Cardiac muscle cell (in vitro differentiated cells and primary cell): ENCODE results near the gene MTMR12. TPM values are rescaled to one million over a fixed set of nuclear protein-coding genes. Genes with fewer than 3 reads are reported as not detected.
A peak's percentile ranks its signal among the peaks of the same experiment; 100 is the strongest.

Experiments used
- DNase-seq, 2 donors: peaks; one replicate each; pipeline versions ENCODE4 v3.0.0 to v3.0.0-alpha.2; 2010 to 2017; ENCODE audit warnings: low read depth in 1 of 2, low spot score in 1 of 2
- H3K27ac ChIP-seq: fragments of 200-600 bp; sonication (generic); 2 replicates; pipeline ENCODE4 v1.5.1; 2016
- H3K27me3 ChIP-seq: fragments of 200-600 bp; sonication (generic); 2 replicates; pipeline ENCODE4 v1.6.0; 2016; ENCODE audit warnings: control low read depth
- H3K36me3 ChIP-seq: fragments of 200-600 bp; sonication (generic); 2 replicates; pipeline ENCODE4 v1.5.1; 2016; ENCODE audit warnings: control low read depth
- H3K4me1 ChIP-seq: fragments of 200-600 bp; sonication (generic); 2 replicates; pipeline ENCODE4 v1.8.1; 2017; ENCODE audit warnings: low read depth, mild to moderate bottlenecking, mixed run types
- H3K4me3 ChIP-seq: fragments of 200-600 bp; sonication (generic); 2 replicates; pipeline ENCODE4 v1.5.1; 2016; ENCODE audit warnings: mild to moderate bottlenecking
- H3K9me3 ChIP-seq: fragments of 200-600 bp; sonication (generic); 2 replicates; pipeline ENCODE4 v1.5.1; 2017; ENCODE audit warnings: low read depth, mild to moderate bottlenecking, control low read depth
- CTCF ChIP-seq: IDR thresholded peaks from 2 replicates; pipeline ENCODE4 v1.5.1; 2012; ENCODE audit warnings: low read depth, mild to moderate bottlenecking, low read length
- polyA plus RNA-seq: library from polyadenylated mRNA; unstranded; fragments of >200 nt; fragmentation: Nextera tagmentation; extraction: Ambion mirVana; gene quantifications from 2 replicates; pipeline ENCODE4 v1.2.1, GENCODE V29; 2016
- total RNA-seq: library from RNA; depleted of rRNA; stranded (reverse); fragments of >200 nt; gene quantifications from 2 replicates; pipeline ENCODE4 v1.2.3, GENCODE V29; 2016

The MTMR12 gene
- total and polyA plus RNA-seq, 2 experiments from 2014 or later, result 11.3 to 11.6 TPM

GRCh38 chr5:32206509-32207354 lies 106.0 kb downstream of the MTMR12 start:
- no peak overlapping the region for H3K4me3 ChIP-seq
- H3K27me3 ChIP-seq, result no peaks in the 10 kb centered on the region
- no peaks in the 10 kb centered on the region for H3K4me1 ChIP-seq
- no peaks in the 10 kb centered on the region for H3K9me3 ChIP-seq
- H3K36me3 ChIP-seq, result no peaks in the 10 kb centered on the region
- DNase-seq, result no peak
- no peak overlapping the region for H3K27ac ChIP-seq
- TF ChIP-seq CTCF, result no peak

- Histone ChIP-seq H3K9me3 (no peaks in the 10 kb centered on the region), H3K27ac (no peak overlapping the region), H3K36me3 (no peaks in the 10 kb centered on the region), H3K27me3 (no peaks in the 10 kb centered on the region), H3K4me1 (no peaks in the 10 kb centered on the region), H3K4me3 (no peak overlapping the region)
- TF ChIP-seq CTCF, result no peak
- DNase-seq, result no peak
These were observed 106.7 kb downstream of the MTMR12 start for GRCh38 chr5:32206053-32206452.

GRCh38 chr5:32202394-32202793 lies 110.3 kb downstream of the MTMR12 start:
- no peaks in the 10 kb centered on the region for H3K27me3 ChIP-seq
- DNase-seq, result no peak
- H3K4me1 ChIP-seq, result no peaks in the 10 kb centered on the region
- no peak for TF ChIP-seq CTCF
- H3K4me3 ChIP-seq, result no peak overlapping the region
- H3K9me3 ChIP-seq, result no peaks in the 10 kb centered on the region
- H3K36me3 ChIP-seq, result no peaks in the 10 kb centered on the region
- no peak overlapping the region for H3K27ac ChIP-seq

- Histone ChIP-seq H3K36me3 (no peaks in the 10 kb centered on the region), H3K9me3 (no peaks in the 10 kb centered on the region), H3K27me3 (no peaks in the 10 kb centered on the region), H3K4me1 (no peaks in the 10 kb centered on the region), H3K27ac (no peak overlapping the region), H3K4me3 (no peak overlapping the region)
- no peak for TF ChIP-seq CTCF
- peak in 1 of 2 donors; percentile 65 for DNase-seq
These were observed 111.5 kb downstream of the MTMR12 start for GRCh38 chr5:32201122-32201753.

GRCh38 chr5:32197032-32197431 lies 115.7 kb downstream of the MTMR12 start:
- H3K36me3 ChIP-seq, result no peaks in the 10 kb centered on the region

More at GRCh38 chr5:32197032-32197431, 115.7 kb downstream of the MTMR12 start:
- no peaks in the 10 kb centered on the region for H3K9me3 ChIP-seq
- no peak overlapping the region for H3K4me3 ChIP-seq
- no peak for TF ChIP-seq CTCF
- no peak for DNase-seq
- no peaks in the 10 kb centered on the region for H3K27me3 ChIP-seq
- H3K4me1 ChIP-seq, result no peaks in the 10 kb centered on the region
- no peak overlapping the region for H3K27ac ChIP-seq
